Bronchial epithelial cell (primary cell): ENCODE measurements around the gene PLXNA1. TPM values are rescaled to one million over a fixed set of nuclear protein-coding genes. Genes with fewer than 3 reads are reported as not detected.
A peak's percentile ranks its signal among the peaks of the same experiment; 100 is the strongest.

Source experiments
- DNase-seq: peaks from one replicate; pipeline ENCODE4 v3.0.0-alpha.2; 2010; ENCODE audit warnings: low read depth
- FAIRE-seq: peaks from 2 replicates; lab custom pipeline; 2011; peaks lifted over from hg19 to GRCh38; lab: Jason Lieb, UNC
- H3K27me3 ChIP-seq: 2 replicates; pipeline ENCODE4 v1.5.1; 2011; ENCODE audit warnings: low read length; ENCODE audit not compliant: control insufficient read depth, insufficient read depth
- H3K36me3 ChIP-seq: 2 replicates; pipeline ENCODE4 v1.5.1; 2011; ENCODE audit warnings: low read length; ENCODE audit not compliant: control insufficient read depth, insufficient read depth
- H3K4me3 ChIP-seq: 2 replicates; pipeline ENCODE4 v1.5.1; 2011; ENCODE audit warnings: mild to moderate bottlenecking, low read depth, low read length, control low read depth
- CTCF ChIP-seq: IDR thresholded peaks from 2 replicates; pipeline ENCODE4 v1.5.1; 2011; ENCODE audit warnings: mild to moderate bottlenecking, moderate library complexity, low read length, control low read depth, inconsistent platforms; ENCODE audit not compliant: insufficient read depth, severe bottlenecking
- total RNA-seq: library from RNA; depleted of rRNA; stranded (reverse); fragments of >200 nt; gene quantifications from 2 replicates; pipeline ENCODE4 v1.2.1, GENCODE V29; 2014

PLXNA1 gene
- total RNA-seq, 1 donor from 2014 or later: 53.4 TPM

- TF ChIP-seq CTCF: no peak
- H3K4me3 ChIP-seq: no peak overlapping the region
- H3K27me3 ChIP-seq: no peaks in the 10 kb centered on the region
- no peaks in the 10 kb centered on the region for H3K36me3 ChIP-seq
- no peak for FAIRE-seq
- peak; percentile 58 for DNase-seq
Measured at GRCh38 chr3:126954141-126954842, 28.6 kb upstream of the PLXNA1 start.

GRCh38 chr3:126955004-126955790 lies 27.7 kb upstream of the PLXNA1 start:
- Histone ChIP-seq H3K36me3 (no peaks in the 10 kb centered on the region), H3K27me3 (no peaks in the 10 kb centered on the region), H3K4me3 (no peak overlapping the region)
- no peak for FAIRE-seq
- TF ChIP-seq CTCF: no peak
- DNase-seq: no peak

- TF ChIP-seq CTCF: peak; percentile 3
- Histone ChIP-seq H3K27me3 (no peaks in the 10 kb centered on the region), H3K4me3 (no peak overlapping the region), H3K36me3 (no peaks in the 10 kb centered on the region)
- FAIRE-seq (peak; percentile 92), DNase-seq (peak; percentile 64)
Measured at GRCh38 chr3:126956361-126956760, 26.6 kb upstream of the PLXNA1 start.

DNA sequence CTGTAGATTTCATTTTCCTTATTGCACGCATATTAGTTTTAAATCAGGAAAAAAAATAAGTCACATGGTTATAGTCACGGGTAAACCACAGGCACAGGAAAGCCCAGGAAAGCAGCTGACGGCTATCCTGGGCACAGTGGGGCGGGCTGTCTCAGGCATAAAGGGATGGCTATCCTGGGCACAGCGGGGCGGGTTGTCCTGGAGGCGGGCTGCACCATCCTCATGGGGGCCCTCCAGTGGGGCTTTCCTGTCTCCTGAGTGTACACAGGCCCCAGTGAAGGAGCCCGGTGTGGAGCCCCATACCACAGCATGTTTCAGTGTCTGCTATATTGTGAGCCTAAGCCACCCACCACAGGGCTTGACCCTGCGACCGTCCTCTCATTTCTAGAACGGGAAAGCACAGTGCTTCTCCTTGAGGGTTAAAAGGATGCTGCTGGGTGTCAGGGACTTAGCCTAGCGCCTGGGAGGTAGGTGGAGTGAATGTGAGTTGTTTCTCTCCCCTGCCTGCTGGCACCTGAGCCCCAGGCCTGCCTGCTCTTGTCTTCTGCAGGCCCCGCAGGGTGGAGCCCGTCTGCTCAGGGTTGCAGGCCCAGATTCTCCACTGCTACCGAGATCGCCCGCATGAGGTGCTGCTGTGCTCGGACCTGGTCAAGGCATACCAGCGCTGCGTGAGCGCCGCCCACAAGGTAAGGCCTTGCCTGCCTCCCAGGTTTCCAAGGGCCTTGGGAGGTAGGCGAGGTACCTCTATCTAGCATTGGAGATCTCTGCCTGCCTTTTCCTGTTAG lies 25.9 kb upstream of the PLXNA1 start:
- H3K4me3 ChIP-seq: no peak overlapping the region
- no peaks in the 10 kb centered on the region for H3K36me3 ChIP-seq
- DNase-seq (peak; percentile 91), FAIRE-seq (peak; percentile 23)
- TF ChIP-seq CTCF: peak; percentile 72
- no peaks in the 10 kb centered on the region for H3K27me3 ChIP-seq

DNA sequence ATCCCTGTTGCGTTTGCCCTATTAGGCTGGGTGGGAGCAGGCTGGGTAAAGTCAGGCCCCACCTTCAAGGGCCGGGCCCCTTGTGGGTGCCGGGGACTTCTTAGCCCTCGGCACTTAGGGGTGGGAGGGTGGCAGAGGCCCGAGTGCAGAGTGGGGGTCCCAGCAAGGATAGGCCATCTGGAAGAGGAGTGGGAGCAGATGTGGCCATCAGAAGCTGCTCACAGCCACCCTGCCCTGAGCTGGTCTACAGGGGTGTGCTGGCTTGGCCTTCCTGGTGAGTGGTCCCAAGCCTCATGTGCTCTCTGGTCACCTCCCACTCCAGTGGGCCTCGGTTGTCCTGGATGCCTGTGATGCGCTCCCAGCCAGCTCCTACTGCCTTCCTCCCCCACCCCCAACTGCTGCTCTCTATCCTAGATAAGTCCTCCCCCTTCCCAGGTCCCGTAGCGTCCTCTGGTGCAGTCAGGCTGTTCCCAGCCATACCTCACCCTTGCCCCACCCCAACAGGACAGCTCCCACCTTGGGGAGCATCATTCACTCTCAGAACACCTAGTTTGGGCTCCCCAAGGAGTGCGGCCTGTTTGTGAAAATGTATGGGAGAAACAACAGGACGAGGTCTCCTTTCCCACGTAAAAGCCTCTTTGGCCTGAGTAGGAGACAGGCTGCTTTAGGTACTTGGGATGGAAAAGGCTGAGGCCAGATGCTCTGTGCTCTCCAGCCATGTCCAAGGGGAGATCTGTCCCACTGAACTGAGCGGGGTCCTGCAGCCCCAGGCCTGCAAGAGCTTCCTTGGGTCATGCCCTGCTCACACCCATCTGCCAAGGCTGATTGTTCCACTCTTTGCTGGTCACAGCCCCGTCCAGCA lies 24.9 kb upstream of the PLXNA1 start:
- DNase-seq (no peak), FAIRE-seq (no peak)
- no peak overlapping the region for H3K4me3 ChIP-seq
- no peak for TF ChIP-seq CTCF
- no peaks in the 10 kb centered on the region for H3K36me3 ChIP-seq
- H3K27me3 ChIP-seq: no peaks in the 10 kb centered on the region
